Esophagus squamous epithelium (tissue), 5 donors: ENCODE data around the gene PTPRD. TPM values are rescaled to one million over a fixed set of nuclear protein-coding genes. Genes with fewer than 3 reads are reported as not detected.

Source experiments
- DNase-seq: peaks from one replicate; lab custom pipeline; 2025; lab: John Stamatoyannopoulos, UW
- H3K27ac ChIP-seq, 4 donors: fragments of 200-600 bp; sonication (generic); one replicate each; pipeline ENCODE4 v1.5.1; 2016 to 2019; ENCODE audit warnings: mild to moderate bottlenecking in 1 of 4
- H3K27me3 ChIP-seq, 4 donors: fragments of 200-600 bp; sonication (generic); 1 replicate in 3 of 4; 2 replicates in 1 of 4; pipeline versions ENCODE4 v1.5.1 to v1.6.0; 2017 to 2021; ENCODE audit warnings: antibody characterized with exemption in 1 of 4
- H3K36me3 ChIP-seq, 3 donors: fragments of 200-600 bp; sonication (generic); one replicate each; pipeline ENCODE4 v1.5.1; 2016 to 2019
- H3K4me1 ChIP-seq, 3 donors: fragments of 200-600 bp; sonication (generic); one replicate each; pipeline ENCODE4 v1.5.1; 2017 to 2019
- H3K4me3 ChIP-seq, 4 donors: fragments of 200-600 bp; sonication (generic); 1 replicate in 3 of 4; 2 replicates in 1 of 4; pipeline ENCODE4 v1.5.1; 2016 to 2019; ENCODE audit warnings: mild to moderate bottlenecking in 2 of 4, moderate library complexity in 1 of 4
- H3K9me3 ChIP-seq, 3 donors: fragments of 200-600 bp; sonication (generic); one replicate each; pipeline ENCODE4 v1.5.1; 2016 to 2019
- CTCF ChIP-seq, 6 experiments: fragments of 450-650 bp in 4 of 6; fragments of 200-600 bp in 2 of 6; sonication (generic) in 2 of 6; IDR thresholded peaks; one replicate each; pipeline ENCODE4 v1.5.1; 2016 to 2019; ENCODE audit warnings: antibody characterized with exemption in 6 of 6, mild to moderate bottlenecking in 4 of 6, moderate library complexity in 4 of 6
- POLR2A ChIP-seq, 4 donors: fragments of 450-650 bp; IDR thresholded peaks; one replicate each; pipeline ENCODE4 v1.6.1; 2017; ENCODE audit warnings: antibody characterized with exemption in 4 of 4, mild to moderate bottlenecking in 4 of 4, moderate library complexity in 3 of 4
- WGBS, 2 donors: methylation state at CpG; one replicate each; pipeline ENCODE4 v1.1.5; 2018; 5-methylcytosine and 5-hydroxymethylcytosine counted together
- intact Hi-C: fragments of 100-400 bp; cut with DNase I; formaldehyde crosslinking; loops from one replicate; pipeline ENCODE4 v1.15.0; 2022
- total RNA-seq, 4 donors: library from RNA; depleted of rRNA; stranded (reverse); fragments of >200 nt; gene quantifications; one replicate each; pipeline ENCODE4 v1.1.0, GENCODE V29; 2016
- donor health status: DM: yes; HTN: yes; CAD: no.

Gene PTPRD
- total RNA-seq, 4 donors from 2014 or later: 0.23 to 16.3 (median 6.6) TPM

- Histone ChIP-seq H3K36me3 (no peaks in the 10 kb centered on the region), H3K4me3 (no peak overlapping the region), H3K9me3 (no peaks in the 10 kb centered on the region), H3K27me3 (no peaks in the 10 kb centered on the region), H3K4me1 (no peaks in the 10 kb centered on the region), H3K27ac (no peak overlapping the region)
- TF ChIP-seq CTCF (IDR thresholded peaks at IDR 0.05): no peak
- no peak for TF ChIP-seq POLR2A (IDR thresholded peaks at IDR 0.05)
- no peak for DNase-seq
- intact Hi-C loops: no loop called here
- 73 to 81% methylated on average over 5 of the region's 5 CpGs for WGBS, 2 donors
Measured at GRCh38 chr9:8514760-8515159, 2098.0 kb downstream of the PTPRD start.

GRCh38 chr9:8508671-8509290, 2104.0 kb downstream of the PTPRD start:
- Histone ChIP-seq H3K27ac (no peak overlapping the region), H3K27me3 (no peaks in the 10 kb centered on the region)
- 90 to 100% methylated on average over 1 of the region's 1 CpG for WGBS, 2 donors

GRCh38 chr9:8494571-8494970, 2118.2 kb downstream of the PTPRD start:
- Histone ChIP-seq H3K27ac (no peak overlapping the region), H3K4me1 (no peaks in the 10 kb centered on the region), H3K36me3 (no peaks in the 10 kb centered on the region), H3K4me3 (no peak overlapping the region), H3K27me3 (no peaks in the 10 kb centered on the region), H3K9me3 (no peaks in the 10 kb centered on the region)
- no peak for TF ChIP-seq CTCF (IDR thresholded peaks at IDR 0.05)
- no peak for TF ChIP-seq POLR2A (IDR thresholded peaks at IDR 0.05)
- intact Hi-C loops: no loop called here
- 70 to 73% methylated on average over 4 of the region's 4 CpGs for WGBS, 2 donors
- no peak for DNase-seq

More at GRCh38 chr9:8508671-8509290, 2104.0 kb downstream of the PTPRD start:
- DNase-seq: no peak
- Histone ChIP-seq H3K4me1 (no peaks in the 10 kb centered on the region), H3K9me3 (no peaks in the 10 kb centered on the region), H3K36me3 (no peaks in the 10 kb centered on the region), H3K4me3 (no peak overlapping the region)
- intact Hi-C loops: no loop called here
- no peak for TF ChIP-seq POLR2A (IDR thresholded peaks at IDR 0.05)
- TF ChIP-seq CTCF (IDR thresholded peaks at IDR 0.05): no peak

GRCh38 chr9:8492679-8493078, 2120.1 kb downstream of the PTPRD start:
- WGBS, 2 donors: 50 to 69% methylated on average over 4 of the region's 4 CpGs
- Histone ChIP-seq H3K4me3 (no peak overlapping the region), H3K36me3 (no peaks in the 10 kb centered on the region), H3K4me1 (no peaks in the 10 kb centered on the region), H3K27me3 (no peaks in the 10 kb centered on the region), H3K27ac (no peak overlapping the region), H3K9me3 (no peaks in the 10 kb centered on the region)
- no peak for TF ChIP-seq CTCF (IDR thresholded peaks at IDR 0.05)
- TF ChIP-seq POLR2A (IDR thresholded peaks at IDR 0.05): no peak
- no peak for DNase-seq
- intact Hi-C loops: no loop called here

GRCh38 chr9:8492024-8492423, 2120.8 kb downstream of the PTPRD start:
- 84 to 95% methylated on average over 2 of the region's 2 CpGs for WGBS, 2 donors

More at GRCh38 chr9:8492024-8492423, 2120.8 kb downstream of the PTPRD start:
- Histone ChIP-seq H3K27ac (no peak overlapping the region), H3K4me3 (no peak overlapping the region), H3K9me3 (no peaks in the 10 kb centered on the region), H3K27me3 (no peaks in the 10 kb centered on the region), H3K36me3 (no peaks in the 10 kb centered on the region), H3K4me1 (no peaks in the 10 kb centered on the region)
- DNase-seq: no peak
- TF ChIP-seq POLR2A (IDR thresholded peaks at IDR 0.05) (no peak), CTCF (IDR thresholded peaks at IDR 0.05) (no peak)
- intact Hi-C loops: no loop called here
